GM12891 (cell line): Measurements from ENCODE around the gene UNC13A.

Experiments
- POLR2A ChIP-seq: IDR thresholded peaks from 2 replicates; pipeline ENCODE4 v1.6.1; 2011; ENCODE audit warnings: low read depth, low read length, control low read depth
- POLR2AphosphoS5 ChIP-seq: IDR thresholded peaks from 2 replicates; pipeline ENCODE4 v1.6.1; 2011; ENCODE audit warnings: low read depth, low read length, control low read depth
- POU2F2 ChIP-seq: IDR thresholded peaks from 2 replicates; pipeline ENCODE4 v1.6.1; 2011; ENCODE audit warnings: low read depth, mild to moderate bottlenecking, control low read depth, low read length, moderate library complexity
- TAF1 ChIP-seq: IDR thresholded peaks from 2 replicates; pipeline ENCODE4 v1.6.1; 2011; ENCODE audit warnings: low read depth, low read length, control low read depth

DNA sequence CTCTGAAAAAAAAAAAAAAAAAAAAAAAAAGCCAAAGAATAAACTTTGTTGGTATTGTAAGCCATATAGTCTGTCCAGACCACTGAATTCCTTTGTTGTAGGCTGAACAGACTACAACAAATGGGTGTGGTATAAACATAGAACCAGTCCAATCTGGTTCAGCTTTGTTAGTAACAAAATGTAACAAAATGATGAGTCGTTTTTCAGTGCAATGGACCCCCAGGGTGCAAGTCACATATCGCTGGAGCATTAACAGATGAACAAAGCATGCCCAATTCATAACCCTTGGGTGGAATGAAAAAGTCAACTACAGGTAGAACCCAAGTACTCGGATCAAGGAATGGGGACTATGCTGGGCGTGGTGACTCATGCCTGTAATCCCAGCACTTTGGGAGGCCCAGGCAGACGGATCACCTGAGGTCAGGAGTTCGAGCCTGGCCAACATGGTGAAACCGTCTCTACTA lies 49.6 kb upstream of the UNC13A start:
- no peak for TF ChIP-seq TAF1
- no peak for TF ChIP-seq POLR2A
- TF ChIP-seq POU2F2: no peak
- no peak for TF ChIP-seq POLR2AphosphoS5
